HepG2 (cell line): ENCODE results near the gene YIF1A.

Experiments
- HBP1 ChIP-seq: IDR thresholded peaks from 2 replicates; pipeline ENCODE4 v1.6.1; 2016; ENCODE audit warnings: low read depth, control low read depth
- ZBTB26 ChIP-seq: IDR thresholded peaks from 2 replicates; pipeline ENCODE4 v1.6.1; 2016; ENCODE audit warnings: missing compliant biosample characterization, missing genetic modification reagents, borderline replicate concordance

- TF ChIP-seq ZBTB26 (CRISPR knock-in tag), result no peak
- TF ChIP-seq HBP1 (CRISPR knock-in tag), result no peak
These were observed 14.7 kb downstream of the YIF1A start for GRCh38 chr11:66274219-66274618.
